ENCODE results near the gene TMEM252.

GRCh38 chr9:68552700-68553476 is 12.2 kb upstream of the TMEM252 start:
- TF ChIP-seq CTCF (IDR thresholded peaks at IDR 0.05; ENCODE audit: insufficient read depth, low read depth, low read length) (no peak), EZH2 (IDR thresholded peaks at IDR 0.05; ENCODE audit: insufficient read depth, low read length) (no peak)

All from astrocyte (in vitro differentiated cells and primary cell).